ENCODE measurements around the gene PKM. TPM values are rescaled to one million over a fixed set of nuclear protein-coding genes. Genes with fewer than 3 reads are reported as not detected.

PKM gene
- total and polyA plus RNA-seq, 9 of the 15 experiments (the other 6 are each of a cell fraction or from before 2014, with no cell fraction given) = 140 to 825 (median 383) TPM

- ATAC-seq (peak; percentile 47), FAIRE-seq (peak; percentile 94)
- TF ChIP-seq DMBX1 (CRISPR knock-in tag; IDR thresholded peaks at IDR 0.05; ENCODE audit: borderline replicate concordance) (no peak), ZC3H11A (IDR thresholded peaks at IDR 0.05; ENCODE audit: low read depth, low read length) (no peak), PTRF (tag; IDR thresholded peaks at IDR 0.05) (no peak), SMAD3 (CRISPR knock-in tag; conservative IDR thresholded peaks at IDR 0.05) (no peak), GABPB2 (CRISPR knock-in tag; conservative IDR thresholded peaks at IDR 0.05) (no peak), TSHZ1 (CRISPR knock-in tag; IDR thresholded peaks at IDR 0.05) (no peak), FIP1L1 (IDR thresholded peaks at IDR 0.05; ENCODE audit: low read depth, low read length, poor library complexity, severe bottlenecking) (no peak), RBM22 (IDR thresholded peaks at IDR 0.05; ENCODE audit: low read depth, low read length, poor library complexity, severe bottlenecking) (no peak), TCFL5 (CRISPR knock-in tag; conservative IDR thresholded peaks at IDR 0.05) (no peak), TAF9B (IDR thresholded peaks at IDR 0.05; ENCODE audit: partially characterized antibody) (no peak), ZNF76 (CRISPR knock-in tag; IDR thresholded peaks at IDR 0.05; ENCODE audit: borderline replicate concordance) (no peak), FOSL1 (tag; conservative IDR thresholded peaks at IDR 0.05) (peak; percentile 69), ZNF57 (CRISPR knock-in tag; IDR thresholded peaks at IDR 0.05) (no peak), RFX5 (IDR thresholded peaks at IDR 0.05; ENCODE audit: low read depth, low read length) (peak; percentile 85), EZH2 (IDR thresholded peaks at IDR 0.05; ENCODE audit: borderline replicate concordance, low read depth, low read length) (no peak), ZNF282 (CRISPR knock-in tag; IDR thresholded peaks at IDR 0.05) (no peak), PTTG1 (tag; IDR thresholded peaks at IDR 0.05; ENCODE audit: low read depth) (no peak), CBX8 (IDR thresholded peaks at IDR 0.05; ENCODE audit: borderline replicate concordance, extremely low read depth, low read depth, low read length, poor library complexity, severe bottlenecking) (no peak), ZNF699 (CRISPR knock-in tag; IDR thresholded peaks at IDR 0.05; ENCODE audit: insufficient replicate concordance) (no peak), TEAD2 (tag; IDR thresholded peaks at IDR 0.05) (no peak)
Observed at GRCh38 chr15:72231833-72232478, 966 bp upstream of the PKM start.

More at GRCh38 chr15:72231833-72232478, 966 bp upstream of the PKM start:
- ChIA-PET CTCF (ENCODE audit: low intra/inter-chr PET ratio) (no interaction called here), POLR2A (interaction anchor here (0.7 to 1.3 kb wide), 3 partner anchors 19 to 35 kb away, joined by 3 read pairs; no protein-coding TSS in a partner anchor)
- DNase-seq (ENCODE audit: extremely low read depth in 1 of 4, low spot score in 3 of 4) = peak; percentile 80 to 88 (median 82)
- intact Hi-C loops (cut with micrococcal nuclease) = loop anchor here (10.0 kb wide), 1 partner anchor 243 kb away; the partner anchor contains the start of gene ARIH1
- Histone ChIP-seq H3K27ac (ENCODE audit: extremely low read depth, low read depth, low read length) (peak overlapping the region; percentile 88; the same call in 2 of the 3 replicates), H3K27me3 (ENCODE audit: control insufficient read depth in 2 of 2, insufficient read depth in 2 of 2, low read length in 2 of 2) (no peaks in the 10 kb centered on the region), H4K20me1 (replicated peaks; ENCODE audit: control insufficient read depth, insufficient read depth, low read length) (peaks cover 8% of the 10 kb centered on the region), H2AFZ (ENCODE audit: low read depth, low read length) (peak overlapping the region; percentile 65), H3K4me3 (peak overlapping the region; percentile 67), H3K79me2 (ENCODE audit: control insufficient read depth, insufficient read depth, low read length) (peaks cover 49% of the 10 kb centered on the region), H3K9ac (ENCODE audit: insufficient read depth in 1 of 2, low read depth in 2 of 2, low read length in 2 of 2) (peak overlapping the region; percentile 37 to 90), H3K4me2 (ENCODE audit: insufficient read depth, low read length) (peak overlapping the region; percentile 96), H3K9me1 (ENCODE audit: control insufficient read depth, insufficient read depth, low read length) (no peaks in the 10 kb centered on the region), H3K9me3 (replicated peaks; ENCODE audit: control insufficient read depth, insufficient read depth, low read depth, low read length) (no peaks in the 10 kb centered on the region), H3K4me1 (replicated peaks in 1 of 2; ENCODE audit: control insufficient read depth in 2 of 2, insufficient read depth in 2 of 2, low read length in 2 of 2) (peaks cover 50 to 70% of the 10 kb centered on the region in 2 experiments), H3K36me3 (ENCODE audit: control insufficient read depth, insufficient read depth, low read length) (peaks cover 16% of the 10 kb centered on the region; the same call in 2 of the 3 replicates)
- WGBS (ENCODE audit: insufficient coverage, low coverage, missing lambda C conversion rate) = under 1% methylated on average over 16 of the region's 16 CpGs
- no TSS peak for BruUV-seq (replicated peaks)
- in situ Hi-C loops (cut with MboI) = no loop called here
